Activated T-cell treated with anti-CD3 and anti-CD28 coated beads, Interleukin-2, amount 50 U/mL, for 72 hours (primary cell): ENCODE results near the gene SLAMF1. TPM values are rescaled to one million over a fixed set of nuclear protein-coding genes. Genes with fewer than 3 reads are reported as not detected.
A peak's percentile ranks its signal among the peaks of the same experiment; 100 is the strongest.

Experiments
- ATAC-seq, 2 donors: fragments of 150-1000 bp; cut with Tn5 transposase; replicated peaks in 1 of 2; 2 replicates each; pipeline ENCODE4 v1.10.0; 2021; ENCODE audit warnings: moderate library complexity in 2 of 2, mild to moderate bottlenecking in 1 of 2
- DNase-seq, 2 donors: peaks; one replicate each; pipeline ENCODE4 v3.0.0; 2021 to 2022; ENCODE audit warnings: mixed read lengths in 1 of 2
- H3K27ac Mint-ChIP-seq: one replicate; pipeline ENCODE4 v1.8.0; 2022; ENCODE audit warnings: mild to moderate bottlenecking, moderate library complexity, mixed read lengths
- H3K27me3 Mint-ChIP-seq: one replicate; pipeline ENCODE4 v1.8.0; 2022; ENCODE audit warnings: low read depth, mixed read lengths
- H3K36me3 Mint-ChIP-seq, 2 donors: one replicate each; pipeline ENCODE4 v1.8.0; 2022; ENCODE audit warnings: mixed read lengths in 2 of 2, mild to moderate bottlenecking in 1 of 2; ENCODE audit not compliant: insufficient read depth in 2 of 2
- H3K4me1 Mint-ChIP-seq: one replicate; pipeline ENCODE4 v1.8.0; 2022; ENCODE audit warnings: low read depth, mixed read lengths
- H3K4me3 Mint-ChIP-seq, 2 donors: one replicate each; pipeline ENCODE4 v1.8.0; 2022; ENCODE audit warnings: mild to moderate bottlenecking in 2 of 2, mixed read lengths in 2 of 2, moderate library complexity in 2 of 2
- H3K9me3 Mint-ChIP-seq, 2 donors: one replicate each; pipeline ENCODE4 v1.8.0; 2022; ENCODE audit warnings: mixed read lengths in 2 of 2
- total RNA-seq, 2 donors: library from RNA; stranded (reverse); gene quantifications; one replicate each; pipeline ENCODE4 v1.2.3, GENCODE V29; 2022

Gene SLAMF1
- total RNA-seq, 2 donors from 2014 or later: 81.4 to 134 TPM

- ATAC-seq (no peak), DNase-seq (no peak)
- Mint-ChIP-seq H3K4me3 (peak overlapping the region; percentile 98 to 99), H3K4me1 (peaks cover 85% of the 10 kb centered on the region), H3K9me3 (no peaks in the 10 kb centered on the region), H3K27ac (peak overlapping the region; percentile 100), H3K36me3 (peaks cover 41 to 48% of the 10 kb centered on the region in 2 donors), H3K27me3 (no peaks in the 10 kb centered on the region)
These were observed 4.6 kb downstream of the SLAMF1 start for GRCh38 chr1:160642281-160642644.

DNA sequence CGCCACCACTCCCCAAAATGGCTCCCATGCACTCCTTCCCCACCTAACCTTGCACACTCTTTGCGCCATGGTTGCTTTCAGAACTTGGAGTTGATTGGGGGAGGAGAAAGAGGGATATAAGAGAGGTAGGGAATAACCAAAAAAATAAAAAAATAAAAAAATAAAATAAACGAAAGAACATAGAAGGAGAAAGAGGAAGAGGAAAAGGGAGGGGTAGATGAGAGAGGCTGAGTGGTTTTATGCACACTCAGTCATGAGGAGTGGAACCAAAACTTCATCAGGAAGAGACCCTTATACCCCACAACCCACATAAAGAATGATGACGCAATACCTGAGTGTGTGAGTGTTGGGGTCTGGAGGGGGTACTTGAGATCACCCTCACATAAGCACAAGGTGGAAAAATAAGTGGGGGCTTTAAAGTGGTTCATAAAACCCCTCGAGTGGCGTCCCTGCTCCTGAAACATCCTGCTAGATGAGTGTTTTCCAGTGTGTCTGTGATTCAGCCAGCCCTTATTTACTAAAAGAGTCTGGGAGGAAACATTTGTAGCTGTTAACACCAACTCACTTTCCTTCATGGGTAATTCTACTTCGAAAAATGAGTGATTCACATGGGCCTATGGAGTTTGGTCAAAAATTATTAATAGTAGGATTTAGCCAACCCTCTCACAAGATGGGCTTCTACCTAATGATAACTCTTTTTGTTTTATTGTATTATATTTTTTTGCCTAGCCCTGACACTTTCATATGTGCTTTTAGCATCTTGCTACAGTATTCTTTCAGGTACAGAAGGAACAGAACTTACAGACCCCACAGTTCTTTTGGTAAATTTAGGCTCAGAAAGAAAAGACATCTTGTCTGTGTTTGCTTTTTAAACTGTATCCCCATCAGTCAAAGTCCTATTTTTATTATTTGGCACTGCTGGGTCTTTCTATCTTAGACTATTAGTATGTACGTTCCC lies 5.2 kb downstream of the SLAMF1 start:
- Mint-ChIP-seq H3K4me1 (peaks cover 88% of the 10 kb centered on the region), H3K27ac (peak overlapping the region; percentile 100), H3K27me3 (no peaks in the 10 kb centered on the region), H3K9me3 (no peaks in the 10 kb centered on the region), H3K36me3 (peaks cover 43 to 54% of the 10 kb centered on the region in 2 donors), H3K4me3 (peak overlapping the region; percentile 98 to 99)
- ATAC-seq: peak; percentile 34 to 43
- DNase-seq: no peak

- peak overlapping the region; percentile 100 for H3K27ac Mint-ChIP-seq
- peak; percentile 83 to 87 for ATAC-seq
- no peaks in the 10 kb centered on the region for H3K9me3 Mint-ChIP-seq
- peak overlapping the region; percentile 98 to 99 for H3K4me3 Mint-ChIP-seq
- H3K36me3 Mint-ChIP-seq: peaks cover 39 to 54% of the 10 kb centered on the region in 2 donors
- H3K4me1 Mint-ChIP-seq: peaks cover 93% of the 10 kb centered on the region
- DNase-seq: no peak
- no peaks in the 10 kb centered on the region for H3K27me3 Mint-ChIP-seq
These were observed 6.3 kb downstream of the SLAMF1 start for GRCh38 chr1:160640359-160641123.

DNA sequence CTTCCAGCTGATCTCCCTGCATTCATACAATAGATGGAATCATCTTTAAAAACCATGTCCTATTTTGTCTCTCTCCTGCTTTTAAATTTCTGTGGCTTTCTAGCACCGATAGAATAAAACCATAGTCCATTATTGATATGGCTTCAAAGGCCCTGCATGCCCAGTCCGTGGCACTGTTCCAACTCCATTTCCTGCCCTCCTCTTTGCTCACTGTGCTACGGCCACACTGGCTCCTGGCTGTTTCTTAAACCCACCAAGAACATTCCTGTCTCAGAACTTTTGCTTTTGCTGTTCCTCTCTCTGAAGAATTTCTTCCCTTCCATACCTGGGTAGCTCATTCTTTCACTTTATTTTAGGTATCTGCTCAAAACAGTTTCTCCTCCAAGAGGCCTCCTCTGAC lies 7.2 kb downstream of the SLAMF1 start:
- Mint-ChIP-seq H3K36me3 (peaks cover 38 to 54% of the 10 kb centered on the region in 2 donors), H3K27ac (peak overlapping the region; percentile 92), H3K9me3 (no peaks in the 10 kb centered on the region), H3K4me3 (peak overlapping the region; percentile 73 to 88), H3K27me3 (no peaks in the 10 kb centered on the region), H3K4me1 (peaks cover 100% of the 10 kb centered on the region)
- ATAC-seq: no peak
- no peak for DNase-seq

DNA sequence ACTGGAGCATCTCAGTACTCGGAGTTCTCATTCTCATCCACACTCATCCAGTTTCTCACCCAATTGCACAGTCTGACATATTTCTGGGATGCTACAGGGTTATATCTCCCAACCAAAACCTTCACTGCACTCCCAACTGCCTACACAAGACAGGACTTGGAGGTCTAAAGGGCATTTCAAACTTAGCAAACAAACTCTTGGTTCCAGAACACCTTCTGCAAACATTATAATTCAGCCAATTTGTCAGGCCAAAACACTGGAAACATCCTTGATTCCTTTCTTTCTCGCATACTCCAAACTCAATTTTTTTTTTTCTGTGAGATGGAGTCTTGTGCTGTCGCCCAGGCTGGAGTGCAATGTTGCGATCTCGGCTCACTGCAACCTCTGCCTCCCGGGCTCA lies 7.9 kb downstream of the SLAMF1 start:
- Mint-ChIP-seq H3K27ac (peak overlapping the region; percentile 92), H3K4me3 (peak overlapping the region; percentile 73 to 88), H3K4me1 (peaks cover 100% of the 10 kb centered on the region), H3K9me3 (no peaks in the 10 kb centered on the region), H3K36me3 (peaks cover 39 to 57% of the 10 kb centered on the region in 2 donors), H3K27me3 (no peaks in the 10 kb centered on the region)
- DNase-seq: no peak
- no peak for ATAC-seq

- no peak for ATAC-seq
- peaks cover 39 to 60% of the 10 kb centered on the region in 2 donors for H3K36me3 Mint-ChIP-seq
- peaks cover 100% of the 10 kb centered on the region for H3K4me1 Mint-ChIP-seq
- DNase-seq: no peak
- H3K4me3 Mint-ChIP-seq: peak overlapping the region; percentile 73 to 88
- no peaks in the 10 kb centered on the region for H3K9me3 Mint-ChIP-seq
- peak overlapping the region; percentile 92 for H3K27ac Mint-ChIP-seq
- no peaks in the 10 kb centered on the region for H3K27me3 Mint-ChIP-seq
These were observed 8.3 kb downstream of the SLAMF1 start for GRCh38 chr1:160638540-160638857.

DNA sequence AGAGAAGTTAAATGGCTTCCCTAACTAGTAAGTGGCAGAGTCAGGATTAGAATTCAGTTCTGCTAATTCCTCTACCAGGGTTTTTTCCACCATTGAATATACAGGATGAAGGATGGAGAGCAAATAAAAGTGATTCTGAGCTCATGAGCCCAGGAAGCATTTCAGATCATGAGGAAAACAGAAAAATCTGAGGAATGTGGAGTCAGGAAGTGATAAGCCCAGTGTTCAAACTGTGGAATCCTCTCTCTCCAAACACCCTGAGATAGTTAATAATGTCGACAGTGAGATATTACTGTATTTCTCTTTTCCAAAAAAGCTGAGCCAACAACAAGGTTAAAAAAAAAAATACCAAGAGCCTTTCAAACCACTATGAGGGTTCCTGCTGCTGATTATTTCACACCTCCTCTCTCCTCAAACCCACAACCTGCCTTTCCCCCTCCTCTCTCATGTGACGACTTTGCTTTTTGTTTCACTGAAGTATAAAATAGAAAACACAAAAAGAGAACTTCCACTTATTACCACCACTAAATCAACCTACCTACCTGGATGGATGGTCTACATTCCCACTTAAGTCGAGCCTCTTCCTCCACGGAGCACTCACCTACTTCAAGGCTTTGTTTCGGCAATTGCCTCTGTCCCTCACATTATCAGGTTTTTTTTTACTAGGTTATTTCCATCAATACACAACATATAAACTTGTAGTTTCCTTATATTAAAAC lies 8.9 kb downstream of the SLAMF1 start:
- Mint-ChIP-seq H3K27ac (peak overlapping the region; percentile 92), H3K4me3 (peak overlapping the region; percentile 73 to 88), H3K27me3 (no peaks in the 10 kb centered on the region), H3K9me3 (no peaks in the 10 kb centered on the region), H3K36me3 (peaks cover 40 to 60% of the 10 kb centered on the region in 2 donors), H3K4me1 (peaks cover 100% of the 10 kb centered on the region)
- ATAC-seq (peak; percentile 35 to 56), DNase-seq (peak; percentile 59 to 62)

DNA sequence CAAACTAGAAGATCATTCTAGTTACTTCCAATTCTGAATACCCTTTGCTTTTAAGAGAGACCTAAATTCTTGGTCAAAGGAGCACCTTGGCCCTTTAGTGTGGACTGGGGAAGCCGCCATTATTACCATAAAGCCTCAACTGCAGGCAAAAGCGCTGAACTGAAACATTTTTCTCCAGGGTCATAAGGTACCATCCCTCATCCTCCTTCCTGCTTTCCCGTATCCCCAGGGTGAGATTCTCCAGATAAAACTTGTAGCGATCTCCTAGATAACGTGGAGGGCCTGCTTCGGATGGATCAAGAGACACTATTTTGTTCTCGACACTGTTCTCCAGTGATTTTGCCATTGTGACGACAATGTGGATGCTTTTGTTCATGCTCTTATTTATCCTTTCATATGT lies 9.8 kb downstream of the SLAMF1 start:
- no peak for DNase-seq
- Mint-ChIP-seq H3K27ac (peak overlapping the region; percentile 92), H3K4me3 (peak overlapping the region; percentile 73 to 88), H3K4me1 (peaks cover 94% of the 10 kb centered on the region), H3K36me3 (peaks cover 41 to 63% of the 10 kb centered on the region in 2 donors), H3K9me3 (no peaks in the 10 kb centered on the region), H3K27me3 (no peaks in the 10 kb centered on the region)
- ATAC-seq: no peak

DNA sequence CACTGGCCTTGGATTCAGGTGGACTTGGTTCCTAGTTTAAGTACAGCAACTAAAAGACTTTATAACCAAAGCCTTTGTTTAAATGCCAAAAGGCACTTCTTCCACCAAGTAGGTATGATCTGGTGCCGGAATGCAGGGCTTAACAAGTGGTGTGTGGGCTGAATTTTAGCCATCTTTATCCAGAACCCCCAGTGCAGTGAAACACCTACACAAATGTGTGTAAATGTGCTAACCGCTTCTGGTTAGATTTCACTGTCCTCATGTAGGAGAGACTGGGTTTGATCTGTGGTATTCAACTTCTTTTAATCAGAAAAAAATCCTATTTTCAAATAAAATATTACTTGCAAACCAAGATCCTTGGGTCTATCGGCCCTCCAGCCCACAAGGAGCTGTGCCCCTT lies 10.3 kb downstream of the SLAMF1 start:
- no peak for ATAC-seq

DNA sequence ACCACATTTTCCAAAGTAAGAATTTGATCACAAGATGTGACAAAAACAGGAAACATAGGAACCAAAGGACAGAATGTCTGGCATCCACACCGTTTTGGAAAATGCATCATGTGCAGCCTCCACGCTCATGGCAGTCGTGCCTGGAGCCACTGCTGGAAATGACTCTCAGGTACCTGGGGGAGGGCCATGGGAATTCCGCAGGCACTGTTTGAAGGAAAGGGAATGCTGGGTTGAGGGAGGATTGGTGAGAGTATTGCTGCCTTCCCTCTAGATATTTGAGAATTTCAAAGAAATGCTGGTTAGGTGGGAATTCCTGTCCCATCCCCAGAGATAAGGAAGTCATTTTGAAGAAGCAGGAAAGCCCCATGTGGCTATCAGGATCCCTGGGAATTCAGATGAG lies 10.8 kb downstream of the SLAMF1 start:
- H3K4me3 Mint-ChIP-seq: peak overlapping the region in 1 of 2 donors; percentile 61
- peaks cover 94% of the 10 kb centered on the region for H3K4me1 Mint-ChIP-seq
- peaks cover 42 to 66% of the 10 kb centered on the region in 2 donors for H3K36me3 Mint-ChIP-seq
- H3K27ac Mint-ChIP-seq: peak overlapping the region; percentile 80
- ATAC-seq (no peak), DNase-seq (no peak)
- peaks cover 0 to 2% of the 10 kb centered on the region in 2 donors for H3K9me3 Mint-ChIP-seq
- no peaks in the 10 kb centered on the region for H3K27me3 Mint-ChIP-seq

More for the DNA sequence above, 10.3 kb downstream of the SLAMF1 start:
- Mint-ChIP-seq H3K4me1 (peaks cover 94% of the 10 kb centered on the region), H3K27me3 (no peaks in the 10 kb centered on the region), H3K36me3 (peaks cover 42 to 64% of the 10 kb centered on the region in 2 donors), H3K4me3 (peak overlapping the region; percentile 61 to 73), H3K9me3 (peaks cover 0 to 2% of the 10 kb centered on the region in 2 donors), H3K27ac (peak overlapping the region; percentile 92)
- DNase-seq: no peak

- Mint-ChIP-seq H3K9me3 (peaks cover 0 to 2% of the 10 kb centered on the region in 2 donors), H3K27me3 (no peaks in the 10 kb centered on the region), H3K36me3 (peaks cover 38 to 63% of the 10 kb centered on the region in 2 donors), H3K27ac (peak overlapping the region; percentile 96), H3K4me3 (peak overlapping the region; percentile 48 to 78), H3K4me1 (peaks cover 94% of the 10 kb centered on the region)
- ATAC-seq: no peak
- no peak for DNase-seq
These were observed 12.0 kb downstream of the SLAMF1 start for GRCh38 chr1:160634543-160635491.
